CD4-positive, alpha-beta memory T cell (primary cell): ENCODE data around the gene FANCE. TPM values are rescaled to one million over a fixed set of nuclear protein-coding genes. Genes with fewer than 3 reads are reported as not detected.

Experiments used
- CTCF ChIA-PET: fragments of 350-600 bp; sonication (Branson Sonifier 250); formaldehyde crosslinking; loops from one replicate; lab custom pipeline; 2021; ENCODE audit warnings: inconsistent platforms; ENCODE audit not compliant: partially characterized antibody; lab: Charles Lee
- POLR2A ChIA-PET: fragments of 350-600 bp; sonication (Branson Sonifier 250); formaldehyde crosslinking; loops from one replicate; lab custom pipeline; 2021; ENCODE audit not compliant: partially characterized antibody; lab: Charles Lee
- DNase-seq, 5 donors: peaks; one replicate each; pipeline versions ENCODE4 v3.0.0 to v3.0.0-alpha.2; 2020 to 2022; ENCODE audit warnings: mixed read lengths in 1 of 5
- H3K27ac ChIP-seq: one replicate; pipeline ENCODE4 v1.7.0; 2013; ENCODE audit warnings: low read depth, low read length
- H3K27me3 ChIP-seq: 2 replicates; pipeline ENCODE4 v1.7.0; 2013; ENCODE audit warnings: mild to moderate bottlenecking, low read length, moderate library complexity; ENCODE audit not compliant: insufficient read depth
- H3K36me3 ChIP-seq: 2 replicates; pipeline ENCODE4 v1.7.0; 2013; ENCODE audit warnings: mild to moderate bottlenecking, low read length, moderate library complexity; ENCODE audit not compliant: insufficient read depth
- H3K4me1 ChIP-seq: 2 replicates; pipeline ENCODE4 v1.7.0; 2013; ENCODE audit warnings: mild to moderate bottlenecking, low read length, moderate library complexity; ENCODE audit not compliant: insufficient read depth
- H3K4me3 ChIP-seq, 2 donors: one replicate each; pipeline ENCODE4 v1.7.0; 2013; ENCODE audit warnings: low read length in 2 of 2, mild to moderate bottlenecking in 1 of 2
- H3K9me3 ChIP-seq, 2 donors: one replicate each; pipeline ENCODE4 v1.7.0; 2013; ENCODE audit warnings: low read length in 2 of 2, control low read depth in 1 of 2; ENCODE audit not compliant: control insufficient read depth in 1 of 2
- H3K27ac Mint-ChIP-seq, 7 donors: one replicate each; pipeline ENCODE4 v1.8.0; 2020 to 2021; ENCODE audit warnings: mixed read lengths in 7 of 7, mild to moderate bottlenecking in 6 of 7, inconsistent platforms in 3 of 7, moderate library complexity in 3 of 7
- H3K27me3 Mint-ChIP-seq, 2 donors: one replicate each; pipeline ENCODE4 v1.8.0; 2020 to 2021; ENCODE audit warnings: mixed read lengths in 2 of 2
- H3K36me3 Mint-ChIP-seq, 2 donors: one replicate each; pipeline ENCODE4 v1.8.0; 2020 to 2021; ENCODE audit warnings: mixed read lengths in 2 of 2, inconsistent platforms in 1 of 2, mild to moderate bottlenecking in 1 of 2
- H3K4me1 Mint-ChIP-seq, 4 donors: one replicate each; pipeline ENCODE4 v1.8.0; 2020 to 2021; ENCODE audit warnings: mixed read lengths in 4 of 4, mild to moderate bottlenecking in 1 of 4
- H3K4me3 Mint-ChIP-seq, 8 donors: one replicate each; pipeline ENCODE4 v1.8.0; 2020 to 2021; ENCODE audit warnings: mixed read lengths in 8 of 8, mild to moderate bottlenecking in 7 of 8, moderate library complexity in 6 of 8, inconsistent platforms in 3 of 8
- H3K9me3 Mint-ChIP-seq, 8 donors: one replicate each; pipeline ENCODE4 v1.8.0; 2020 to 2021; ENCODE audit warnings: mixed read lengths in 8 of 8, mild to moderate bottlenecking in 5 of 8, inconsistent platforms in 3 of 8, moderate library complexity in 1 of 8
- intact Hi-C: fragments of 100-400 bp; cut with micrococcal nuclease; formaldehyde crosslinking; loops from one replicate; pipeline ENCODE4 v1.15.1; 2023
- polyA plus RNA-seq, 2 donors: library from polyadenylated mRNA; unstranded; fragments of 300-500 nt; fragmentation: Illumina TruSeq; gene quantifications; one replicate each; pipeline ENCODE4 v1.2.3, GENCODE V29; 2021
- total RNA-seq, 2 experiments: library from RNA; stranded (reverse); gene quantifications; one replicate each; pipeline ENCODE4 v1.2.3, GENCODE V29; 2021

Gene FANCE
- total and polyA plus RNA-seq, 4 experiments from 2014 or later, result 5.4 to 9.0 (median 7.9) TPM

- intact Hi-C loops, result no loop called here
- Histone ChIP-seq H3K36me3 (peaks cover 16% of the 10 kb centered on the region), H3K9me3 (no peaks in the 10 kb centered on the region), H3K27ac (peak overlapping the region; percentile 74), H3K4me3 (peak overlapping the region in 1 of 2 donors; percentile 67), H3K4me1 (peaks cover 40% of the 10 kb centered on the region), H3K27me3 (no peaks in the 10 kb centered on the region)
- Mint-ChIP-seq H3K27me3 (no peaks in the 10 kb centered on the region), H3K4me1 (peaks cover 28 to 53% (median 40%) of the 10 kb centered on the region in 4 donors), H3K27ac (peak overlapping the region; percentile 93 to 98 (median 97)), H3K4me3 (peak overlapping the region; percentile 94 to 99 (median 98)), H3K36me3 (peaks cover 31 to 49% of the 10 kb centered on the region in 2 donors), H3K9me3 (no peaks in the 10 kb centered on the region)
- ChIA-PET POLR2A (interaction anchor here (0.8 to 7.8 kb wide), 9 partner anchors 10 to 265 kb away, joined by 3 to 107 read pairs (median 6); partner anchors contain the start of genes ARMC12, FANCE and TEAD3), CTCF (interaction anchor here (1.1 to 6.6 kb wide), 6 partner anchors 17 to 266 kb away, joined by 3 to 57 read pairs (median 4); partner anchors contain the start of genes ARMC12 and DEF6)
- DNase-seq, result peak in 1 of 5 donors; percentile 27
These were observed 18.6 kb downstream of the FANCE start for GRCh38 chr6:35470663-35471120.

DNA sequence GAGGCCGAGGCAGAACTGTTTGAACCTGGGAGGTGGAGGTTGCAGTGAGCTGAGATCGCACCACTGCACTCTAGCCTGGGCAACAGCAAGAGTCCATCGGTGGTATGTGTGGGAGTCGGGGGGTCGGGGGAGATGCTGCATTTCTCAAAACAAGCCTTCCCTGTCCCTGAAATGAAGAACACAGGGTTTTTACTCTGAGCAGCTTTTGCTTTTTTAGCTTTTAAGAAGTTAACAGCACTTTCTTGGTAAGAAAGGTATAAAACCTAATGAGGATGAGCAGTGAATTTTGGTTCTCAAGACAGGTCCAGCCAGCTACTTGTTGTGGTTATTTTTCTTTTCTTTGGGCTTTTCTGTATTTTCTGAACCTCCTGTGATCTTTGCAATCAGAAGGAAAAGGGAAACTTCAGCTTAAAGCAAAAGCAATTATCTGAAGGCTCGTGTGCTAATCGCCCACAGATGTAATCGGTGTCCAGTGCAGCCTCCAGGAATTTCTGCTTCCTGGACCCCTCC lies 19.8 kb downstream of the FANCE start:
- no peak overlapping the region for H3K27ac ChIP-seq
- H3K4me1 Mint-ChIP-seq, result peaks cover 28 to 53% (median 40%) of the 10 kb centered on the region in 4 donors

DNA sequence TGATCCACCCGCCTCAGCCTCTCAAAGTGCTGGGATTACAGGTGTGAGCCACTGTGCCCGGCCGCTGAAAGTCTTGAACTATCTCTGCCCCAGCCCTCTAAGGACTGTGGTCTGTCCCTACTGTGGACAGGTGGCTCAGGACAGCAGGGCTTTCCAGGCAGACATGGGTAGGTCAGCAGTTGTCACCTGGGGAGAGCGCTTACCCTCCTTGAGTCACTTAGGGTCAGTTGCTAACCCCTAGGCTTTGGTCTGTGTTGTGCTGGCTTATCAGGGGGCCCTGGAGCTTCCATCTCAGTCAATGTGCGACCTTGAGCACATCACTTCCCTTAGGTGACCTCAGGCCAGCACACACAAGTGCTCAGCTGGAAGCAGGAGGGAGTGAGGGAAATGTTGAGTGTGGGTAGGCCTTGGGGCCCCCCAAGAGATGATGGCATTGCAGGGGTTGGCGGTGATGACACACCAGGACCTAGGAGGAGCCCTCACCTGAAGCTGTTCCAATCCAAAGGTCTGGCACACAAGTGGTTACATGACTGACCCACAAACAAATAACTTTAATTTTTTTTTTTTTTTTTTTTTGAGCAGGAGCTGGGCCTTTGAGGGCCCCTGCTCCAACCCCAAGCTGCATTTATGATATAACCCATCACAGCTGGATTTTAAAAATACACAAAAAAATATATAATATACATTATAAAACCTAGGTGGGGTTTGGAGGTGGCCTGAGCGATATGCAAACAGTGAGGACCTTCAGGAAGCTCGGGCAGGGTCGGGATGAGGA lies 21.1 kb downstream of the FANCE start:
- no peak overlapping the region for H3K27ac ChIP-seq
- ChIA-PET CTCF (interaction anchor here (0.9 to 1.4 kb wide), 3 partner anchors 21 to 143 kb away, joined by 3 read pairs; partner anchors contain the start of gene FANCE), POLR2A (interaction anchor here (0.7 to 1.4 kb wide), 2 partner anchors 19 to 24 kb away, joined by 3 to 5 read pairs; partner anchors contain the start of gene TEAD3)
- intact Hi-C loops, result no loop called here
- H3K9me3 Mint-ChIP-seq, result no peaks in the 10 kb centered on the region
- H3K36me3 ChIP-seq, result peaks cover 16% of the 10 kb centered on the region
- H3K36me3 Mint-ChIP-seq, result peaks cover 31 to 39% of the 10 kb centered on the region in 2 donors
- H3K4me1 Mint-ChIP-seq, result peaks cover 23 to 42% (median 30%) of the 10 kb centered on the region in 4 donors
- H3K27me3 ChIP-seq, result no peaks in the 10 kb centered on the region
- H3K27ac Mint-ChIP-seq, result peak overlapping the region in 4 of 7 donors; percentile 18 to 61 (median 32)
- H3K9me3 ChIP-seq, result no peaks in the 10 kb centered on the region
- H3K27me3 Mint-ChIP-seq, result no peaks in the 10 kb centered on the region
- H3K4me3 Mint-ChIP-seq, result no peak overlapping the region
- no peak overlapping the region for H3K4me3 ChIP-seq
- H3K4me1 ChIP-seq, result peaks cover 32% of the 10 kb centered on the region
- peak in 1 of 5 donors; percentile 3 for DNase-seq

More for the DNA sequence above, 19.8 kb downstream of the FANCE start:
- Histone ChIP-seq H3K9me3 (no peaks in the 10 kb centered on the region), H3K27me3 (no peaks in the 10 kb centered on the region), H3K36me3 (peaks cover 16% of the 10 kb centered on the region), H3K4me1 (peaks cover 40% of the 10 kb centered on the region), H3K4me3 (no peak overlapping the region)
- peak overlapping the region; percentile 52 to 98 (median 82) for H3K27ac Mint-ChIP-seq
- intact Hi-C loops, result no loop called here
- H3K36me3 Mint-ChIP-seq, result peaks cover 31 to 47% of the 10 kb centered on the region in 2 donors
- ChIA-PET CTCF (interaction anchor here (0.7 to 6.6 kb wide), 10 partner anchors 15 to 265 kb away, joined by 3 to 57 read pairs (median 4); partner anchors contain the start of genes ARMC12, DEF6 and PPARD), POLR2A (interaction anchor here (1.0 to 7.8 kb wide), 12 partner anchors 9 to 264 kb away, joined by 3 to 107 read pairs (median 4); partner anchors contain the start of genes ARMC12, FANCE, PPARD and TEAD3)
- no peak for DNase-seq
- no peaks in the 10 kb centered on the region for H3K27me3 Mint-ChIP-seq
- H3K9me3 Mint-ChIP-seq, result no peaks in the 10 kb centered on the region
- H3K4me3 Mint-ChIP-seq, result peak overlapping the region in 4 of 8 donors; percentile 7 to 66 (median 38)

GRCh38 chr6:35473850-35474130 lies 21.7 kb downstream of the FANCE start:
- Histone ChIP-seq H3K4me1 (peaks cover 32% of the 10 kb centered on the region), H3K27ac (no peak overlapping the region), H3K9me3 (no peaks in the 10 kb centered on the region), H3K36me3 (peaks cover 16% of the 10 kb centered on the region), H3K27me3 (no peaks in the 10 kb centered on the region), H3K4me3 (no peak overlapping the region)
- intact Hi-C loops, result no loop called here
- Mint-ChIP-seq H3K4me1 (peaks cover 23 to 37% (median 30%) of the 10 kb centered on the region in 4 donors), H3K27me3 (no peaks in the 10 kb centered on the region), H3K27ac (peak overlapping the region in 3 of 7 donors; percentile 18 to 61 (median 42)), H3K9me3 (no peaks in the 10 kb centered on the region), H3K36me3 (peaks cover 31 to 35% of the 10 kb centered on the region in 2 donors), H3K4me3 (no peak overlapping the region)
- CTCF ChIA-PET, result interaction anchor here (0.9 to 1.4 kb wide), 3 partner anchors 22 to 143 kb away, joined by 3 read pairs; partner anchors contain the start of gene FANCE
- peak in 1 of 5 donors; percentile 25 for DNase-seq
- POLR2A ChIA-PET, result interaction anchor here (0.7 to 1.4 kb wide), 2 partner anchors 18 to 23 kb away, joined by 3 to 5 read pairs; partner anchors contain the start of gene TEAD3

GRCh38 chr6:35474131-35474941 lies 22.2 kb downstream of the FANCE start:
- peaks cover 29 to 33% of the 10 kb centered on the region in 2 donors for H3K36me3 Mint-ChIP-seq
- POLR2A ChIA-PET, result interaction anchor here (1.0 to 1.4 kb wide), 2 partner anchors 23 to 83 kb away, joined by 3 to 5 read pairs; partner anchors contain the start of gene TEAD3
- no peaks in the 10 kb centered on the region for H3K9me3 Mint-ChIP-seq

GRCh38 chr6:35474942-35475570 lies 22.9 kb downstream of the FANCE start:
- Mint-ChIP-seq H3K9me3 (no peaks in the 10 kb centered on the region), H3K4me3 (no peak overlapping the region), H3K27ac (peak overlapping the region in 2 of 7 donors; percentile 10 to 60), H3K4me1 (peaks cover 16 to 25% (median 21%) of the 10 kb centered on the region in 4 donors), H3K36me3 (peaks cover 21 to 26% of the 10 kb centered on the region in 2 donors), H3K27me3 (peaks cover 0 to 1% of the 10 kb centered on the region in 2 donors)
- Histone ChIP-seq H3K4me3 (no peak overlapping the region), H3K36me3 (peaks cover 11% of the 10 kb centered on the region), H3K4me1 (peaks cover 23% of the 10 kb centered on the region), H3K9me3 (no peaks in the 10 kb centered on the region), H3K27me3 (no peaks in the 10 kb centered on the region), H3K27ac (no peak overlapping the region)
- peak in 1 of 5 donors; percentile 30 for DNase-seq
- intact Hi-C loops, result no loop called here
- POLR2A ChIA-PET, result interaction anchor here (1.0 kb wide), 1 partner anchor 83 kb away, joined by 3 read pairs; no protein-coding TSS in a partner anchor
- CTCF ChIA-PET, result no interaction called here

More at GRCh38 chr6:35474131-35474941, 22.2 kb downstream of the FANCE start:
- Histone ChIP-seq H3K9me3 (no peaks in the 10 kb centered on the region), H3K4me1 (peaks cover 30% of the 10 kb centered on the region), H3K27ac (no peak overlapping the region), H3K4me3 (no peak overlapping the region), H3K36me3 (peaks cover 16% of the 10 kb centered on the region), H3K27me3 (no peaks in the 10 kb centered on the region)
- Mint-ChIP-seq H3K27ac (peak overlapping the region in 3 of 7 donors; percentile 10 to 60 (median 42)), H3K27me3 (no peaks in the 10 kb centered on the region), H3K4me3 (no peak overlapping the region), H3K4me1 (peaks cover 21 to 32% (median 28%) of the 10 kb centered on the region in 4 donors)
- CTCF ChIA-PET, result interaction anchor here (0.9 to 1.3 kb wide), 2 partner anchors 22 to 133 kb away, joined by 3 read pairs; partner anchors contain the start of gene FANCE
- intact Hi-C loops, result no loop called here
- DNase-seq, result peak in 1 of 5 donors; percentile 27
